HT-29 (cell line): ENCODE measurements around the gene PLAC8. TPM values are rescaled to one million over a fixed set of nuclear protein-coding genes. Genes with fewer than 3 reads are reported as not detected.
"Not testable (repeated sequence)": the region's sequence is repeated elsewhere in the genome, so short reads cannot be mapped to it uniquely, and the experiment has no call there.

Source experiments
- DNase-seq: peaks from one replicate; pipeline ENCODE4 v3.0.0-alpha.2; 2015; ENCODE audit warnings: low spot score
- total RNA-seq: library from RNA; depleted of rRNA; stranded (reverse); fragments of >200 nt; shearing (Covaris generic); gene quantifications from 2 replicates; pipeline ENCODE4 v1.2.3, GENCODE V29; 2014; rRNA removed

The PLAC8 gene
- total RNA-seq, 1 experiment from 2014 or later, result 9.8 TPM

DNA sequence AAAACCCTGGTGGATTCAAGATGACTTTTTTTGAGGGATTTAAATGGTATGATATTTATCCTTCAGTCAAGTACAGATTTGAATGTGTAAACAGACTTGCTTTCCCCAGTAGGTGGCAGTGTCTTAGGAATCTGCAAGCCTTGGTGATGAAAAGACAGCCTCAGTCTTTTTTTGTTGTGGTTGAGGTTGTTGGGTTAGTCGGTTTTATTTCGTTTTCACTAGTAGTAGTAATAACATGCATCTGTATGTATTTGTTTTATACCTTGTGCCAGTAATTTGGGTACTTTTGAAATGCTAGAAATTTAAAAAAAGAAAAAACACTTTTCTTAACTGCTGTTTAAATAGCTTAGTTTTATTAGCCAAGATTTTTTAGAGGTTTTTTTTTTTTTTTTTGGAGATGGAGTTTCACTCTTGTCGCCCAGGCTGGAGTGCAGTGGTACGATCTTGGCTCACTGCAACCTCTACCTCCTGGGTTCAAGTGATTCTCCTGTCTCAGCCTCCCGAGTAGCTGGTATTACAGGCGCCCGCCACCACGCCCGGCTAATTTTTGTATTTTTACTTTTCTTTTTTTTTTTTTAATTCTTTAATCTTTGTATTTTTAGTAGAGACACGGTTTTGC, 40.3 kb downstream of the PLAC8 start:
- peak; percentile 78 for DNase-seq

DNA sequence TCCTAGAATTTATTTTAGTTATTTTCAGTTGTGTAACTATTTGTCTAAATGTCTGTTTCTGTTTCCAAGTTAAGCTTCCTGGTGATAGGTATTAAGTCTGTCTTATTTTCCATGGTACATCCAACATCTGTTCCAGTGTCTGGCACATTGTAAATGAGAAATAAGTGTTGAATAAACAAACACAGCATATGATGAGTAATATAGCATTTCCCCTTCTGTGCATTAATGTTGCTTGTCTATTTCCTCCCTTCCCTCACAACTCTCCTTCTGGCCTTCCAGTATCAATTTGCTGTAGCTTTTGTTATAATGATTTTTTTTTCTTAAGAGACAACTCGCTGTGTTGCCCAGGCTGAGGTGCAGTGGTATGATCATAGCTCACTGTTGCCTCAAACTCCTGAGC, 43.4 kb downstream of the PLAC8 start:
- DNase-seq, result no peak

DNA sequence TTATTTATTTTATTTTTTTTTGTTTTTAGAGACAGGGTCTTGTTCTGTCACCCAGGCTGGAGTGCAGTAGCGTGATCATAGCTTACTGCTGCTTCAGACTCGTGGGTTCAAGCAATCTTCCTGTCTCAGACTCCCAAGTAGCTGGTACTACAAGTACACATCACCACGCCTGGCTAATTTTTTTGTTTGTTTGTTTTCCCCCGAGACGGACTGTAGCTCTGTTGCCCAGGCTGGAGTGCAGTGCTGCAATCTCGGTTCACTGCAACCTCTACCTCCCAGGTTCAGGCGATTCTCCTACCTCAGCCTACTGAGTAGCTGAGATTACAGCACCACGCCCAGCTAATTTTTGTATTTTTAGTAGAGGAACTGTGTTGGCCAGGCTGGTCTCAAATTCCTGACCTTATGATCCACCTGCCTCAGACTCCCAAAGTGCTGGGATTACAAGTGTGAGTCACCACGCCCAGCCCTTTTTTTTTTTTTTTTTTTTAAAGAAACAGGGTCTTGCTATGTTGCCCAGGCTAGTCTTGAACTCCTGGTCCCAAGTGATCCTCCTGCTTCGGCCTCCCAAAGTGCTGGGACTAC, 47.4 kb downstream of the PLAC8 start:
- DNase-seq, result no peak

DNA sequence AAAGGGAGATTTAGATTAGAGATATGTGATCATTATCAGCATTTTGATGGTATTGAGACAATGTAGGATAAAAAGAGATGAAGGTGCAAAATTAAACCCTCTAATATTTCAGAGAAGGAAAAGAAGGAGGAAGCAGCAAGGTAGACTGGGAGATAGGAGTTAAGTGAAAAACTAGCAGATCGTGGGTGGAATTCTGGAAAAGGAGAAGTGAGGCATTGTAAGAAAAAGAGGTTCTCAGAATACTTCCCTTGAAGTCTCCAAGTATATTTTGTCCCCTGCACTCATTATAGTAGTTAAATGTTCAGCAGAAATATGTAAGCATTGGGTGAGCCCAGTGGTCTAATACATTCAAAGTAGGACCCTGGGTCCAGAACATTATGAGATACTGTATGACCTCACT, 49.3 kb downstream of the PLAC8 start:
- no peak for DNase-seq

DNA sequence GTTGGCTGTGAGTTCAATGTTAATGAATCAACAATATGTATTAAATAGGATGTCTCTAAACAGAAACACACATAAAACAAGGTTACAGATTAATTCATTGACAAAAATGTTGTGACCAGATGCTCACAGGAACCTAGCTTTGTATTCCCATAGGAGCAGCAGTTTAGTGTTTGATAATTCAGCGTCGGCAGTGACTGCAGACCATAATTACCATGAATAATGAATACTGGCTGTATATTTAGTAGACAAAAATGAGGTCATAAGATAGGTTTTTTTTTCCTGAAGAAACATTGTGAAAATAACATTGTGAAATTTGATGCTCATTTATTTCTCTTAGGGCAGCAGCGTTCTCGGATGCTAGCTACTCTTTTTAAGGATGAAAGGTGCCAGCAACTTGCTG, 51.8 kb downstream of the PLAC8 start:
- no peak for DNase-seq

DNA sequence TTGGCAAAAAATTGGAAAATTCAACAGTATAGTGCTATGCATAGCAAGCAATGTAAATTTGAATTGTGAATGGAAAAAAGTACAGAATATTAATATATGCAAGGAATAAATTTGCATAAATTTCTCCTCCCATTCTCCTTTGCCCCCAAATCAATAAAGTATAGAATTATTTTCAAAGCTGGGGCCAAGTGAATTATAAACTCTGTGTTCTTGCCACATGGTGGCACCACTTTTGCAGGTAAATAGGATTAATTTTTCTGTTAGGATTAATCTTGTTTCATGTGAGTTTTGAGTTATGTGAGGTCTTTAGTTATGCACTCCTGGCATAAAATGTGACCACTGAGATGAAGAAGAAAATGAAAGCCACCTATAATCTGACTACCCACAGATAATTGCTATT, 59.6 kb downstream of the PLAC8 start:
- peak; percentile 55 for DNase-seq

DNA sequence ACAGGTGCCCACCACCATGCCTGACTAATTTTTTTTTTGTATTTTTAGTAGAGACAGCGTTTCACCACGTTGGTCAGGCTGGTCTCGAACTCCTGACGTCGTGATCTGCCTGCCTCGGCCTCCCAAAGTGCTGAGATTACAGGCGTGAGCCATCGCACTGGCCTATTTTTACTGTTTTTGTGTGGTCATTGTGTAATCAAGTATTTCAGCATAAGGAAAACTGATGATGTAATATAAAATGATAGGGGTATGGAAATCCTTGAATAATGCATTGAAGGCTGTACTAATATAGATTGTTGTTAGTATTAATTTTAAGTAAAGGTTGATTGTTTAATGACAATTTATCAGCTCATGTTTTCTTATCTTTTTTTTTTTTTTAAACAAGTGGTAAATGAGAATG, 65.7 kb downstream of the PLAC8 start:
- DNase-seq, result not testable (repeated sequence)

DNA sequence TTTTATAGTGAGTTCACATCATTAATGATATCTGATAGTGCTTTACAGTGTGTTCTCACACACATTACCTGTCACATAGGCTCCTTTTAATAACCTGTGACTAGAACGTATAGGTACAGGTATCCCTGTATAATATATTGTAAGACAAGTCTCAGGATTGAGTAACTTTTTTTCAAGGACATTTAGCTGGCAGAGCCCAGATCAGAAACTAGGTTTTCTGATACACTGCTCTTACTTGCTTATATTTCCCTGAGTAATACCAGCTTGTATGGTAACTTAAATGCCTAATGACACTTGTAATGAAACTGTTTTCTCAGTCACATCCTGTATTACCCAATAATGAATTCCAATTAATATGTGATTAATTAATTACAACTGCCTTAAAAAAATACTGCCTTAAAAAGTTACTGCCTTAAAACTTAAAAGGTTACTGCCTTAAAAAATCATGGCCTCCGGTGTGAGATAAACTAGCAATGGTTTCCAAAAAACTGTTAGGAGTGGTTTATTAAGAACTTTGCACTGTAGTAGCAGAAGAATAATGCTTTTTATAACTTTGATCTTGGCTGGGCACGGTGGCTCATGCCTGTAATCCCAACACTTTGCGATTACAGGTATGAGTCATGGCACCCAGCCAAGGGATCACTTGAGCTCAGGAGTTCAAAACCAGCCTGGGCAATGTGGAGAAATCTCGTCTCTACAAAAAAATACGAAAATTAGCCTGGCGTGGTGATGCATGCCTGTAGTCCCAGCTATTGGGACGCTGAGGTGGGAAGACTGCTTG, 67.6 kb downstream of the PLAC8 start:
- no peak for DNase-seq

DNA sequence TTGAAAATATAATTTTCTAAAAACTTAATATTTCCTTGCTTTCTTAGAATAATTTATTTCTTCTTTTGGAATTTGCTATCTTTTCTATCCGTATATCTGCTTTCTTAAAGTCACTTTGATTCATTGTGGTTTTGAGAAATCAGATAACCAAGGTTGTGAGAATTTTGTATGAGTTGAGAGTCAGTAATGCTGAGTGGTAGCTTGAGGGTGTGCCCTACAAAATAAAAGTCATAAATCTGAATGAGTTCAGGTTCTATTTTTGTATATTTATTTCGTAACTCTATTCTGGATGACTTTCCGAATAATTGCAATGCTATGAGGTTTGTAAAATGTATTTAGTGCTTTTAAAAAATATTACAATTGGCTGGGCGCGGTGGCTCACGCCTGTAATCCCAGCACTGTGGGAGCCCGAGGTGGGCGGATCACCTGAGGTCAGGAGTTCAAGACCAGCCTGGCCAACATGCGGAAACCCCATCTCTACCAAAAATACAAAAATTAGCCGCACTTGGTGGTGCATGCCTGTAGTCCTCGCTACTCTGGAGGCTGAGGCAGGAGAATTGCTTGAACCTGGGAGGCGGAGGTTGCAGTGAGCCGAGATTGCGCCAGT, 70.6 kb downstream of the PLAC8 start:
- DNase-seq, result no peak

DNA sequence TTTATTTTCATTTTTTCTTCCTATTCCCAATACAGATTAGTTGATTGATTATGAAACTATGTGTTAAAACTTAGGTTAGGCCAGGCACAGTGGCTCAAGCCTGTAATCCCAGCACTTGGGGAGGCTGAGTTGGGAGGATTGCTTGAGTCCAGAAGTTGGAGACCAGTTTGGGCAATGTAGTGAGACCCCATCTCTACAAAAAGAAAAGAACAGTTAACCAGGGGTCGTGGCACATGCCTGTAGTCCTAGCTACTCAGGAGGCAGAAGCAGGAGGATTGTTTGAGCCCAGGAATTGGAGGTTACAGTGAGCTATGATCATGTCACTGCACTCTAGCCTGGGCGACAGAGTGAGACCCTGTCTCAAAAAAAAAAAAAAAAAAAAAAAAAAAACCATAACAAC, 71.4 kb downstream of the PLAC8 start:
- DNase-seq, result not testable (repeated sequence)

DNA sequence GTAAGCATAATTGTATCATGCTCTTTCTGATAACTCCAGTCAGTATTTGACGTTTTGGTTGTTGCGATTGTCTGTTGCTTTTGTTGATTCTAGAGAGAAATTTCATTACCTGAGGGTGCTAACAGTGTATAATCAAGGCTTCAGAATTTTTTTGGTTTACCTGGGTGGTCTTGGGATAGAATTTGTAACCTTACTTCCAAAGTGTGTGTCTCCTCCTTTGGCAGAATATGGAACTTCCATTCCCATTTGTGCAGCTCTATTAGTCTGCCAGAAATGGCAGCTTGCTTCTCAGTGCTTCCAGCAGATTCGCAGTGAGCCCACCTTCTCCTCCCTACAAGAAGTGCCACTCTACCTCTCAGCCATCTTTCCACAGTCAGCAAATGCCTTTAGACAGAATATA, 74.3 kb downstream of the PLAC8 start:
- DNase-seq, result no peak

Other genes with a start within 250 kb of the PLAC8 start
- 60.6 and 68.9 TPM in 2 replicates for gene SEC31A, start 223.6 kb downstream of the PLAC8 start, total RNA-seq
- gene THAP9, start 214.0 kb downstream of the PLAC8 start, total RNA-seq, result 3.3 and 3.4 TPM in 2 replicates
- 17.4 and 17.5 TPM in 2 replicates for gene LIN54, start 103.9 kb downstream of the PLAC8 start, total RNA-seq
- 21.9 and 27.0 TPM in 2 replicates for gene COPS4, start 79.5 kb downstream of the PLAC8 start, total RNA-seq
- gene COQ2, start 170.1 kb upstream of the PLAC8 start, total RNA-seq, result 14.6 and 19.3 TPM in 2 replicates
- gene HPSE, start 220.1 kb upstream of the PLAC8 start, total RNA-seq, result 0.28 and 1.4 TPM in 2 replicates